Measurements from ENCODE around the gene TJAP1.

The TJAP1 gene

DNA sequence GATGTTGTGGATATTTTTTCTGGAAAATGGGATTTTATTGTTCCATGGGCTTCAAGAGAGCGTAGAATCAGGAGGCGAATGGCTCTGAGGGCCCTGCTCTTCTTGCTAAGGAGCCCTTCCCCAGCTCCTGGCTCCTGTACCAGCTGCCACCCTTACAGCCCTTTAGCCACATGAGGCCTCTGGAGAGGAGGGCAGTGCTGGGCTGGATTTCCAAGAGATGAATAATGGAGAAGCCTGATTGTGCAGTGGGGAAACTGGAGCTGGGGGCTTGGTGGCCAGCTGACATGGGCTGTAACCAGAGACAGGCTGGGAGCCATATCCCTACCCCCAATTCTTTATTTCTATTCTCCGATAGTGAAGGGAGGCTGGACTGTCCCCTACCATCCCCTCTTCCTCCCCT lies 23.6 kb downstream of the TJAP1 start:
- no peak overlapping the region for H3K27ac Mint-ChIP-seq
- no peak for ATAC-seq
- H3K9me3 Mint-ChIP-seq, result no peaks in the 10 kb centered on the region
- H3K27me3 Mint-ChIP-seq, result no peaks in the 10 kb centered on the region
- H3K4me3 Mint-ChIP-seq, result no peak overlapping the region
- no peaks in the 10 kb centered on the region for H3K4me1 Mint-ChIP-seq
- H3K36me3 Mint-ChIP-seq, result peaks cover 52% of the 10 kb centered on the region

DNA sequence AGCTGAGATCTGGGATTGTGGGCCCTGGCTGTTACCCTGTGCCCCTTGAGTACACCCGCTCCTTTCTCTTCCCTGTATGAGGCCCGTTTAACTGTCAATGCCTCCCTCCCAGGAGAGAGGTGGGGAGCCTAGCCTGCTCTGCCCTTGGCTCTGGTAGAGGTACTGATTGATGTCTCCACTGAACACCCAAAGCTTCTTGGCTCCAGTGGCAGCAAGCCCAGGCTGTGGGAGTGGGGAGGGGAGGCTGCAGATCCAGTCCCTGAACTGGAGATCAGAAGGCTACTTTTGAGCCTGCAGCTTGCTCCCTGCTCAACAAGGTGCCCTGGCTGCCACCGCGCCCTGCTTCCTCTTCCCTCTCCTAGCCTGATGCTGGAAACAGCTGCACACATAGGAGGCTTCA lies 25.3 kb downstream of the TJAP1 start:
- Mint-ChIP-seq H3K27ac (no peak overlapping the region), H3K9me3 (no peaks in the 10 kb centered on the region), H3K36me3 (peaks cover 60% of the 10 kb centered on the region), H3K4me3 (no peak overlapping the region), H3K4me1 (peaks cover 16% of the 10 kb centered on the region), H3K27me3 (peaks cover 4% of the 10 kb centered on the region)
- no peak for ATAC-seq

DNA sequence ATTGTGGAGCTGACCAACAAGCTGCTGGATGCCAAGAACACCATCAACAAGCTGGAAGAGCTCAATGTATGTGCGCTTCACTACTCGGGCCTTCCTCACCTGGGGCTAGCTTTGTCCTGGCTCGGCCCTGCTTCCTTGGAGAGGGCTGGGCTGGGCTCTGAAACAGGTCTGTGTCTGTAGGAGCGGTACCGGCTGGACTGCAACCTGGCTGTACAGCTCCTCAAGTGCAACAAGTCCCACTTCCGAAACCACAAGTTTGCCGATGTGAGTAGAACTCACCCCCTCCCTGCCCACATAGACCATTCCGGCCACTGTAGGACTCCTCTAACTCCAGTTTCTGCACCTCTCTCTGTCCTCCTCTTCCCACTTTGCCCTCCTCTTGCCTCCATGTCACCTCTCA lies 26.1 kb downstream of the TJAP1 start:
- Mint-ChIP-seq H3K36me3 (peaks cover 58% of the 10 kb centered on the region), H3K4me3 (no peak overlapping the region), H3K27ac (no peak overlapping the region), H3K4me1 (peaks cover 19% of the 10 kb centered on the region), H3K9me3 (no peaks in the 10 kb centered on the region), H3K27me3 (peaks cover 12% of the 10 kb centered on the region)
- no peak for ATAC-seq

DNA sequence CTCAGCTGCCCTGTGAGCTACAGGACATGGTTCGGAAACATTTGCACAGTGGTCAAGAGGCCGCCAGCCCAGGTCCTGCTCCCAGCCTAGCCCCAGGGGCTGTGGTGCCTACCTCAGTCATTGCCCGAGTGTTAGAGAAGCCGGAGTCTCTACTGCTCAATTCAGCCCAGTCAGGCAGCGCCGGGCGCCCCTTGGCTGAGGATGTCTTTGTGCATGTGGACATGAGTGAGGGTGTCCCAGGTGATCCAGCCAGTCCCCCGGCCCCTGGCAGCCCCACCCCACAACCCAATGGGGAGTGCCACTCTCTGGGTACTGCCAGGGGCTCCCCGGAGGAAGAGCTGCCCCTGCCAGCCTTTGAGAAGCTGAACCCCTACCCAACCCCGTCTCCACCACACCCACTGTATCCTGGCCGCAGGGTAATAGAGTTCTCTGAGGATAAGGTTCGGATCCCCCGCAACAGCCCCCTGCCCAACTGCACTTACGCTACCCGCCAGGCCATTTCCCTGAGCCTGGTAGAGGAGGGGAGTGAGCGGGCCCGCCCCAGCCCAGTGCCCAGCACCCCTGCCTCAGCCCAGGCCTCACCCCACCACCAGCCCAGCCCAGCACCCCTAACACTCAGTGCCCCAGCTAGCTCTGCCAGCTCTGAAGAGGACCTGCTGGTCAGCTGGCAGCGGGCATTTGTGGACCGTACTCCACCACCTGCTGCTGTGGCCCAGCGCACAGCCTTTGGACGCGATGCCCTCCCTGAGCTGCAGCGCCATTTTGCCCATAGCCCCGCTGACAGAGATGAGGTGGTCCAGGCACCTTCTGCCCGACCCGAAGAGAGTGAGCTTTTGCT lies 27.6 kb downstream of the TJAP1 start:
- Mint-ChIP-seq H3K27me3 (peaks cover 24% of the 10 kb centered on the region), H3K27ac (no peak overlapping the region), H3K36me3 (peaks cover 47% of the 10 kb centered on the region), H3K4me3 (no peak overlapping the region), H3K9me3 (no peaks in the 10 kb centered on the region), H3K4me1 (peaks cover 30% of the 10 kb centered on the region)
- peak; percentile 4 for ATAC-seq

DNA sequence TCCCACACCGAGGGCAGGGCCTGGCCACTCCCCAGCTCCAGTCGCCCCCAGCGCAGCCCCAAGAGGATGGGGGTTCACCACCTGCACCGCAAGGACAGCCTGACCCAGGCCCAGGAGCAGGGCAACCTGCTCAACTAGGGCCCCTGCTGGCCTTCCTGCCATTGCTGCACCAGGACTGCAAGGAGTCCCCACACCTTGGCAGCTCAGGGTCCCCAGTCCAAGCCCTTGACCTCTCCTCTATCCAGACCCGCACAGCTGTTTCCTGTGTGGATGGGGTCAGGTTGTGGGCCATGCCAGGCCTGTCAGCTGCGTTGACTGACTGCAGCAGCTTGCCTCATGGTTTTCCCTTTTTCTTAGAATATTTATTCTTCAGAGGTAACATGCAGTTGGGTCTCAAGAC lies 28.3 kb downstream of the TJAP1 start:
- ATAC-seq, result no peak
- Mint-ChIP-seq H3K9me3 (no peaks in the 10 kb centered on the region), H3K27ac (no peak overlapping the region), H3K27me3 (peaks cover 24% of the 10 kb centered on the region), H3K4me3 (no peak overlapping the region), H3K4me1 (peaks cover 35% of the 10 kb centered on the region), H3K36me3 (peaks cover 40% of the 10 kb centered on the region)

DNA sequence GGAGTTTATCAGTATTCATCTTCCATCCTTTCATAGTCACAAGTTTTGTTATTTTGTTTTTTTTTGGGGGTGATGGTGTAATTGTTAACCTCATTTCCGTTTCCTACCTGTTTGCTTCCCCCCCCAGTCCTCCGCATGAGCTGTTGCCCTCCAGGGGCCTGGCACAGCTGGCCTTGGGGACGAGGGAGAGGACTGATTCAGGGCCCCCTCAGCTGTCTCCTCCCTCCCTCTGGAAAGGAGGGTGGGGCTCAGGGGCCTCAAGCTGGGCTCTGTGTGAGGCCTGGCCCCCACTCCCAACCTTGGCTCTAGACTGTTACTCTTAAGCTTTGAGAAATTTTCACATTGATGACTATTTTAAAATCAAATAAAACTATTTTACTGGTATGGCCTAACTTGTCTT lies 28.8 kb downstream of the TJAP1 start:
- H3K4me3 Mint-ChIP-seq, result no peak overlapping the region
- no peak for ATAC-seq
- H3K9me3 Mint-ChIP-seq, result no peaks in the 10 kb centered on the region
- H3K27me3 Mint-ChIP-seq, result peaks cover 24% of the 10 kb centered on the region
- peaks cover 37% of the 10 kb centered on the region for H3K4me1 Mint-ChIP-seq
- H3K27ac Mint-ChIP-seq, result peak overlapping the region; percentile 40
- peaks cover 40% of the 10 kb centered on the region for H3K36me3 Mint-ChIP-seq

DNA sequence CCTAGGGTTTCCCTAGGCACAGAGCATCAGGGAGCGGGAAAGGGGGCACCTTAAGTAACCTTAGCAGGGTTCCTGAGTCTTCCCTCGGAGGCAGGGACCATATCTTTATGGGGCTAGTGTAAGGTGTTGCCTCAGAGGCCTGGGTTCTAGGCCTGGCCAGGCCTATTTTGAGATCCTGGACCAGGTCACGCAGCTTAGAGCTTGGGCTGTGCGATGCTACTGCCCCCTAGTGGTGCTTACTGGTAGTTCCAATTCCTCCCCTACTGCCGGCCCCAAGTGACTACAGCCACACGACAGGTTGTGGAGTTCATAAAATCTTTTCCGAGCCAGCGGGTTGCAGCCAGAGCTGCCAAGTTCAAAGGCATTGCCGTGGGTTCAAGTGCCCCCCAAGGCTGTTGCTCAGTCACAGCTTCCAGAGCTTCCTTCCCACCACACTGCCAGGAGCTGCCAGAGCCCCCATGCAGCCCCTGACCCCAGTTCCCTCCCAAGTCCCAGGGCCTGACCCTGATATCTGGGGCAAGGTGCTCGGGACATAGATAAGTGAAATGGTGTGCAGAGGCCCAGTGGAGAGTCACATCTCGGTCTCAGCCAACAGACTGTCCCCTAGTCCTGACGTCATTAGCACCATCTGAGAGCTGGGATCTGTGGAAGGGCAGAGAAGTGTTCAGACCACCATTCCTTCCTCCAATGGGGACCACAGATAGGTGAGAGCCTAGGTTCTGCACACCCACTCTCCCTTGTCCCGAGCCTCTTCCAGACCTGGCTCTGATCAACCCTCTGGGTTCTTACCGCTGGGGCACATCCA lies 29.5 kb downstream of the TJAP1 start:
- Mint-ChIP-seq H3K27me3 (peaks cover 24% of the 10 kb centered on the region), H3K4me3 (no peak overlapping the region), H3K4me1 (peaks cover 37% of the 10 kb centered on the region), H3K36me3 (peaks cover 40% of the 10 kb centered on the region), H3K27ac (peak overlapping the region; percentile 40), H3K9me3 (no peaks in the 10 kb centered on the region)
- ATAC-seq, result peak; percentile 61

DNA sequence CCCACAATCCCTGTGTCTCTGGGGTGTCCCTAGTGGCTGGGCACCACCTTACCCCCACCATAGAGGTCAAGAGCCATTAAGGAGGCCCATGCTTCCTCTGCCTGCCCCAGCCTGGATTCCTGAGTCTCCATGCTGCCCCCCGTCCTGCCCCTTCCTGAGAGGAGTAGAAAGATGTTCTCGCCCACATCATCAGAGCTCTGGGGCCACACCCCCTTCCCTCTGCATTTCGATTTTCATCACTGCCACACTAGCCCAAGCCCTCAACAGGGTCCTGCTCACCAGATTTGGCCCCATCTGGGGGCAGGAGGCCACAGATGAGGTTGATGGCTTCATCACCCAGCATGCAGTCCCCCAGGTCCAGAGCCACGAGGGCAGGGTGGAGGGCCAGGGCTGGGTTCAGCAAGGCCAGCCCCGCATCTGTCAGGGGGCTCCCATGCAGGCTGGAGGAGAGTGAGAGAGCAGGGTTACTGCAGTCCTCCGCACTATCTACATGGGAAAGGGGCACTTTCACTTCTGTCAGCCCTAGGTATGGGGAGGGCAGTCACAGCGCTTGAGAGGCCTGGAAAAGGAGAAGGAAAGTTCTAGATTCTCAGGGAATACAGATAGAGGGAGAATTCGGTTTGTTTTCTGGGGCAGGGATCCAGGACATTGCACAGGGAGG lies 31.2 kb downstream of the TJAP1 start:
- no peak for ATAC-seq
- Mint-ChIP-seq H3K9me3 (no peaks in the 10 kb centered on the region), H3K27me3 (peaks cover 24% of the 10 kb centered on the region), H3K4me3 (peak overlapping the region; percentile 71), H3K36me3 (peaks cover 37% of the 10 kb centered on the region), H3K4me1 (peaks cover 37% of the 10 kb centered on the region), H3K27ac (peak overlapping the region; percentile 6)

DNA sequence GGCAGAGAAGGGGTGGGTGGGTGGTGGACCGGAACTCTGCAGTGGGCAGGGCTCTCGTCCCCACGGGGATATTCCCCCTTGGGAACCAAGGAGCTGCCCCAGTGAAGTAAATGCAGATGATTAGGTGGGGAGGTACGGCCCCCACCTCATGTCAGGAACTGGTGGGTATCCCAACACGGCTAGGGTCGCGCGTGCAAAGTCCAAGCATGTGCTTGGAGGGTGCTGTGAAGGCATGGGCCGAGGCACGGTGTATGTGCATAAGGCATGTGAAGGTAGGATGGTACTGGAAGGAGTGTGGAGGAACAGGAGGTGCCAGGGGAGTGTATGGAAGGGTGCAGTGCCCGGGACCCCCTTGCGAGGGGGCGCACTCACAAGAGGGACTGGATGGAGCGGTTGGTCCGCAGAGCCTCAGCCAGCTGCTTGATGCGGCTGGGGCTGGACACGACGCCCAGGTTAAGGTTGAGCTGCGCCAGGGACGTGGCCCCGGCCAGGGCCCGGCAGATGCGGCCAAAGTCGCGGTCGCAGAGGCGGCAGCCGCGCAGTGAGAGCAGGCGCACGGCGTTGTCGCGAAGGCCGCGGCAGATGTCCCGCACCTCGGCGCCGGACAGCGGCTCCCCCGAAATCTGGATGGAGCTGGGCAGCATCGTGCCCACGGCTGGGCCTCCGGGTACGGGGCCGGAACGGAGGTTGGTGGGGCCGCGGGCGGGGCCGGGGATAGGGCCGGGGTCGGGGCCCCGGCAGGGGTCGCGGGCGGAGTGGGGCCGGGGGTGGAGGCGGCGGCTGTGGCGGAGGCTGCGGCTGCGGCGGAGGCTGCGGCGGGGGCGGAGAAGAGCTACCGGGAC lies 32.0 kb downstream of the TJAP1 start:
- peaks cover 24% of the 10 kb centered on the region for H3K27me3 Mint-ChIP-seq
- peaks cover 34% of the 10 kb centered on the region for H3K36me3 Mint-ChIP-seq
- H3K27ac Mint-ChIP-seq, result peak overlapping the region; percentile 6
- no peaks in the 10 kb centered on the region for H3K9me3 Mint-ChIP-seq
- peaks cover 37% of the 10 kb centered on the region for H3K4me1 Mint-ChIP-seq
- ATAC-seq, result peak; percentile 21
- H3K4me3 Mint-ChIP-seq, result peak overlapping the region; percentile 78

DNA sequence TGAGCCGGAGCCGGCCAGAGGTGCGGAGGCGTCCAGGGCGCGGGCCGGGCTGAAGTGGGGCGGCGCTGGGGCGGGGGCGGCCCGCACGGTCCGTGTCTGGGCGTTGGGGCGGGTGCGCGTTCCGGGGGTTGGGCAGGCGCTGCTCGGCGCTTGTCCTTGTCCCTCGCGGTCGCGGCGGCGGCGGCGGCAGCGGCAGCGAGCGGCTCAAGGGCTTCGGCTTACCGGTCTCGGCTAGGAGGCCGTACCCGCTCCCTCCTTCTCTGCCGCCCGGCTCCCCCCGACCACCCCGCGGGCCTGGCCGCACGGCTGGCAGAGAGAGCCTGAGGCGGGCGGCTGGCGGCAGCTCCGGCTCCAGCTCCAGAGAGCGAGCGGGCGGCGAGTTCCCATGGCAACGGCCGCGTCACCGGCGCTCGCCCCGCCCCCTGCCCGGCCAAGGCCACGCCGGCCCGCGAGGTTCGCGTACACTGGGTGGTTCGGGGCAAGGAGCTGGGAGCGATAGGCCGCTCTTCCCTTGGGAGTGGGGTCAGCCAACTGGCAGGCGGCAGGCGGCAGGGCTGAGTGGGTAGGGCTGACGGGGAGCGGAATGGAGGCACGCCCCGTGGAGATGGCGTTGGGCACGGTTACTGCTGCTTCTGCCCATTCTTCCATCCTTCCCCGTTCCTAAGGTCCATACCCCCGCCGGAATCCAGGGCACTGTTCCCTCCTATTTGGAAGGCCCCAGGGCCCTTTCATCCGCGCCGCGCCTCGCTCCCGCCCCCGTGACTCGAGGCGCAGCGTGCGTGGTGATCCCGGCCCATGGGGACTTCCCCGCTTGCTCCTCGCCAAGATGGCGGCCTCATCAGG lies 32.8 kb downstream of the TJAP1 start, which contains the start of gene LRRC73:
Gene LRRC73, minus strand, starts transcription at position 363 of the 843 bp plus-strand sequence. CDS start 561 bp downstream, outside the sequence.
- H3K9me3 Mint-ChIP-seq, result no peaks in the 10 kb centered on the region
- ATAC-seq, result peak; percentile 88
- H3K4me3 Mint-ChIP-seq, result peak within 1 kb of the TSS; percentile 78
- H3K27ac Mint-ChIP-seq, result peak within 1 kb of the TSS; percentile 6
- H3K27me3 Mint-ChIP-seq, result peaks cover 24% of the 10 kb centered on the region
- peaks cover 41% of the 10 kb centered on the region for H3K4me1 Mint-ChIP-seq
- peaks cover 38% of the 10 kb centered on the region for H3K36me3 Mint-ChIP-seq

DNA sequence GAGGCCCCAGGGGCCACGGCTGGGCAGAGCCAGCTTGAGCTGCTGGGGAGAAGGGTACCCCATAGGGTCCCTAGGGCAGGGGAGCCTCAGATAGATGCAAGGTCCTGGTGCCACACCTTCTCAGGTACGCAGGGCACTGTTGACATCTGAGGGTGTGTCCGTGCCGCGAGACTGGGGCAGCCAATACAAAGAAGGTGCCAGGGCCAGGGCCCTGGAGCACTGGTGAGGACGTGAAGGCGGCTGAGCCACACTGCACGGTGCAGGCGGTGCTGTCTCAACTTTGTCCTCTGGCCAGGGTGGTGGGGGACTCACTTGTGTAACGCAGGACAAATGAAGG lies 33.4 kb downstream of the TJAP1 start:
- H3K27ac Mint-ChIP-seq, result no peak overlapping the region
- peaks cover 47% of the 10 kb centered on the region for H3K4me1 Mint-ChIP-seq

DNA sequence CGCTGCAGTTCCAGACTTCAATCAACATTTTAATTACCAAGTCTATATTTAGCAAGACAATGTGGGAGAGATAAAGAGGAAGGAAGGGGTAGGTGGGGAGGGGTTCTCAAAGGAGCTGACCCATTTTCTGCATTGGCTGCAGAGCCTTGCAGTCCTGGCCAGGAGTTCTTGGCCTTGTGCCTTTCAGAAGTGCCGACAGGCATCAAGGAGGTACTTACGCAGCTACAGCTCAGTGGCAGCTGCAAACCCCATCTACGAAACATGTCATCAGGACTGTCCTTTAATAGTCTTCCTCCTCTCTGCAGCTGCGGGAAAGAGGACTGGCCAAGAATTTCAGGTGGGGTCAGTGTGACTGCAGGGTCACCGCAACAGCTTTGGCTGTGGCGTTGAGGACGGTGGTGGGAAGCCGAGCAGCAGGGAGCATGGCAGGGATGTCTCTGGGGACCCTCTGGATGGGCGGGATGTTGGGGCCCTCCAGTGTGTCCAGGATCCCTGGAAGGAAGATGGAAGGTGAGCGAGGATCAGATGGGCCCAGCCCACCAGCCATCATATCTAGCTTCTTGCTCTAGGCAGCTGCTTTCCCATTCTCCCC lies 34.5 kb downstream of the TJAP1 start:
- Mint-ChIP-seq H3K9me3 (no peaks in the 10 kb centered on the region), H3K4me1 (peaks cover 44% of the 10 kb centered on the region), H3K27ac (no peak overlapping the region)

More for the DNA sequence above, 33.4 kb downstream of the TJAP1 start:
- Mint-ChIP-seq H3K4me3 (peak overlapping the region; percentile 78), H3K9me3 (no peaks in the 10 kb centered on the region), H3K27me3 (peaks cover 24% of the 10 kb centered on the region), H3K36me3 (peaks cover 40% of the 10 kb centered on the region)
- no peak for ATAC-seq

DNA sequence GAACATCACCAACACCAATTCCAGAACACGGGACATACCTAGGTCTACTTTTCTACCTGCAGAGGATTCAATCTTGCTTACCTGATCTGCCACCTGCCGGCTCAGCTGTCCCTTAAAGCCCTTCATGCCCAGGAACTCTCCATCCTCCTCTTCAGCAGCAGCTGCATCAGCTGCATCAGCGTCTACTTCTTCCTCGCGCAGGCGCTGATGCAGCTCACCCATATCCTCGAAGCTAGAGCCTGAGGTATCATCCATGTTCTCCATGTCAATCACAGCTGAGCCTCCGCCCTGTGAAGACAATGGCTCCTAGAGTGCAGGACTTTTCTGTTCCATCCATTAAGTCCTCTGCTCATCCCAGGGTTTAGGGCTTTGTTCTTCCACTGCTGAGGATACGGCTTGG lies 38.4 kb downstream of the TJAP1 start:
- peaks cover 31% of the 10 kb centered on the region for H3K36me3 Mint-ChIP-seq
- no peaks in the 10 kb centered on the region for H3K27me3 Mint-ChIP-seq

More for the DNA sequence above, 34.5 kb downstream of the TJAP1 start:
- no peak overlapping the region for H3K4me3 Mint-ChIP-seq
- peaks cover 32% of the 10 kb centered on the region for H3K36me3 Mint-ChIP-seq
- peaks cover 24% of the 10 kb centered on the region for H3K27me3 Mint-ChIP-seq
- ATAC-seq, result no peak

DNA sequence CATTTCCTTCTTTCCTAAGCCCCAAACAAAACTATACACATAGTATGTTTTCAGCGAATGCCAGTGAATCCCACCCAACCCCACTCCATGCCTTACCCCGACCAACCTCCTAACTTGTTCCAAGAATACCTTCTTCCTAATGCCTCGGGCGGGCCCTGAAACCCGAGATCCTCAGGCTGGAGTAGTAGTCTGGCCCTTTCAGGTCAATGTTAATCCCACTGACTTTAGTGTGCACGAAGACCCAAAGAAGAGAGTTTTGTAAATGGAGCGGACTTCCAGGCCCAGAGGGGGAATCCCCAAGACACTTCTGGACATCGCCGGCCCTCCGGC lies 39.0 kb downstream of the TJAP1 start:
- Mint-ChIP-seq H3K4me1 (peaks cover 16% of the 10 kb centered on the region), H3K27ac (no peak overlapping the region), H3K36me3 (peaks cover 26% of the 10 kb centered on the region), H3K27me3 (no peaks in the 10 kb centered on the region), H3K9me3 (no peaks in the 10 kb centered on the region), H3K4me3 (no peak overlapping the region)
- ATAC-seq, result no peak

More for the DNA sequence above, 38.4 kb downstream of the TJAP1 start:
- no peak overlapping the region for H3K4me3 Mint-ChIP-seq
- H3K9me3 Mint-ChIP-seq, result no peaks in the 10 kb centered on the region
- H3K4me1 Mint-ChIP-seq, result peaks cover 17% of the 10 kb centered on the region
- no peak for ATAC-seq
- no peak overlapping the region for H3K27ac Mint-ChIP-seq

All from stimulated activated memory B cell treated with anti-CD40 and anti-IgM and Interleukin-4, amounts not matched to agents 10 μg/mL and 1 μg/mL and 100 μg/mL, for 72 hours (primary cell).